ENCODE data around the gene ARL8B. TPM values are rescaled to one million over a fixed set of nuclear protein-coding genes. Genes with fewer than 3 reads are reported as not detected.

ARL8B gene
- total RNA-seq, 1 experiment from 2014 or later, result 28.3 TPM

Other genes starting within 250 kb of the ARL8B start
- 5.7 to 9.1 TPM (median 7.5 TPM) in 3 replicates for gene BHLHE40, start 142.9 kb upstream of the ARL8B start, total RNA-seq (2021)
- 18.0 to 22.4 TPM (median 18.0 TPM) in 3 replicates for gene EDEM1, start 65.4 kb downstream of the ARL8B start, total RNA-seq (2021)